Activated naive CD4-positive, alpha-beta T cell treated with anti-CD3 and anti-CD28 coated beads for 36 hours (primary cell): ENCODE data around the gene CAP1. TPM values are rescaled to one million over a fixed set of nuclear protein-coding genes. Genes with fewer than 3 reads are reported as not detected.
A peak's percentile ranks its signal among the peaks of the same experiment; 100 is the strongest.

Source experiments
- CTCF ChIA-PET: fragments of 350-600 bp; sonication (Branson Sonifier 250); formaldehyde crosslinking; loops from one replicate; lab custom pipeline; 2021; ENCODE audit warnings: antibody characterized with exemption; lab: Charles Lee
- DNase-seq: peaks from one replicate; pipeline ENCODE4 v3.0.0-alpha.2; 2020
- H3K27ac Mint-ChIP-seq: one replicate; pipeline ENCODE4 v1.8.0; 2021; ENCODE audit warnings: mild to moderate bottlenecking, mixed read lengths
- H3K27me3 Mint-ChIP-seq: one replicate; pipeline ENCODE4 v1.8.0; 2021; ENCODE audit warnings: low read depth, mixed read lengths
- H3K36me3 Mint-ChIP-seq: one replicate; pipeline ENCODE4 v1.8.0; 2021; ENCODE audit warnings: low read depth, mixed read lengths
- H3K4me1 Mint-ChIP-seq: one replicate; pipeline ENCODE4 v1.8.0; 2021; ENCODE audit warnings: low read depth, mixed read lengths
- H3K4me3 Mint-ChIP-seq: one replicate; pipeline ENCODE4 v1.8.0; 2021; ENCODE audit warnings: mild to moderate bottlenecking, moderate library complexity, mixed read lengths
- H3K9me3 Mint-ChIP-seq: one replicate; pipeline ENCODE4 v1.8.0; 2021; ENCODE audit warnings: mixed read lengths
- intact Hi-C: fragments of 100-400 bp; cut with micrococcal nuclease; formaldehyde crosslinking; loops from one replicate; pipeline ENCODE4 v1.15.1; 2023
- total RNA-seq, 2 experiments: library from RNA; stranded (reverse); gene quantifications; one replicate each; pipeline ENCODE4 v1.2.3, GENCODE V29; 2021

Gene CAP1
- total RNA-seq, 2 experiments from 2014 or later, result 522 to 525 TPM

DNA sequence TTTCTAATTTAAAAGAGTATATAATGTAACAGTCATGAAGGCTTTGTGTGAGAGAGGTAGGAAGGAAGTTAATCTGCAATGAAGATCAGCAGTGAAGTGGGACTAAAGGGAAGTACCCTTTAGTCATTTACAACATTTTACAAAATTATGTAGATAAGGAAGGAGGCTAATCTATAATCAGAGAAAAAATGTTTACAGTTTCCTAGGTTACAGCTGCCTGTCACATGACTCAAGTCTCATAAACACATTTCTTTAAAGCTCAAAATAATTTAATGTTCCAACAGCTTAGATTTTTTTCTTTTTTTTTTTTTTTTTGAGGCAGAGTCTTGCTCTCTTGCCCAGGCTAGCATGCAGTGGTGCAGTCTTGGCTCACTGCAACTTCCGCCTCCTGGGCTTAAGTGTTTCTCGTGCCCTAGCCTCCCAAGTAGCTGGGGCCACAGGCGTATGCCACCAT, 26.2 kb upstream of the CAP1 start:
- CTCF ChIA-PET, result interaction anchor here (0.6 to 2.1 kb wide), 3 partner anchors 40 to 138 kb away, joined by 3 to 6 read pairs (median 5); no protein-coding TSS in a partner anchor

GRCh38 chr1:40014812-40015594, 25.5 kb upstream of the CAP1 start:
- Mint-ChIP-seq H3K27ac (no peak overlapping the region), H3K36me3 (no peaks in the 10 kb centered on the region), H3K4me1 (peaks cover 10% of the 10 kb centered on the region), H3K9me3 (no peaks in the 10 kb centered on the region), H3K27me3 (no peaks in the 10 kb centered on the region), H3K4me3 (no peak overlapping the region)
- DNase-seq, result peak; percentile 13
- CTCF ChIA-PET, result interaction anchor here (0.7 to 2.1 kb wide), 2 partner anchors 41 to 43 kb away, joined by 3 to 6 read pairs; no protein-coding TSS in a partner anchor
- intact Hi-C loops, result no loop called here

More for the DNA sequence above, 26.2 kb upstream of the CAP1 start:
- Mint-ChIP-seq H3K4me3 (no peak overlapping the region), H3K9me3 (no peaks in the 10 kb centered on the region), H3K27ac (no peak overlapping the region), H3K36me3 (no peaks in the 10 kb centered on the region), H3K4me1 (peaks cover 10% of the 10 kb centered on the region), H3K27me3 (no peaks in the 10 kb centered on the region)
- intact Hi-C loops, result no loop called here
- no peak for DNase-seq

DNA sequence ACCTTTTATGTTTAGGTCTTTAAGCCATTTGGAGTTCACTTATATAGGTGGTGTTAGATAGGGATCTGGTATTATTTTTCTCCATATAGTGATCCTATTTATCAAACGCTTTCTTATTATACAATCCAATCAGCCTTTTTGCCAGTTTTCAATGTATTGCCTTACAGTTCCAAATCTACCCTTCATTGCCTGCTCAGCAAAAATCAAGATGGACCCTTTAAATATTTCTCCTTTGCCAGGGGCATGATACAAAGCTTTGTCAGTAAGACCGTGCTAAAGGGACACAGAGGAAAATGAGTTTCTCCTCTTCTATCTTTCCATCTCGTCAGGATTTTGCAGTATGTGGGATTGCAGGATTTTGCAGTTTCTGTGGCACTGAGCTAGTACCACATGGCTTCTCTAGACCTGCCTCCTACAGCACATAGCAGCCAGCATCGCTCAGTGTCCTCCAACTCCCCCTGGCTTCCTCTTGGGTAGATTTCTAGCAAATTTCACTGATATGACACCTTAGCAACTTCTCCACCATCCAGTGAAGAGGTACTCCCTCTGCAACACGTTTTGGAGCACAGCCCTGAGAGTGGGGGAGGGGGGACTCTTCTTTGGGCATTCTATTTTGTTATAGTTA, 22.5 kb upstream of the CAP1 start:
- H3K4me1 Mint-ChIP-seq, result peaks cover 10% of the 10 kb centered on the region
- no peak overlapping the region for H3K4me3 Mint-ChIP-seq
- DNase-seq, result no peak
- H3K27me3 Mint-ChIP-seq, result no peaks in the 10 kb centered on the region
- no peaks in the 10 kb centered on the region for H3K36me3 Mint-ChIP-seq
- no peaks in the 10 kb centered on the region for H3K9me3 Mint-ChIP-seq
- no peak overlapping the region for H3K27ac Mint-ChIP-seq
- CTCF ChIA-PET, result interaction anchor here (0.6 kb wide), 1 partner anchor 390 kb away, joined by 3 read pairs; no protein-coding TSS in a partner anchor
- intact Hi-C loops, result no loop called here

- Mint-ChIP-seq H3K36me3 (no peaks in the 10 kb centered on the region), H3K9me3 (peaks cover 2% of the 10 kb centered on the region), H3K27me3 (no peaks in the 10 kb centered on the region), H3K27ac (no peak overlapping the region), H3K4me3 (no peak overlapping the region), H3K4me1 (no peaks in the 10 kb centered on the region)
- no peak for DNase-seq
- intact Hi-C loops, result no loop called here
- CTCF ChIA-PET, result interaction anchor here (1.1 to 1.3 kb wide), 2 partner anchors 12 to 96 kb away, joined by 3 to 4 read pairs; no protein-coding TSS in a partner anchor
These were observed 20.0 kb upstream of the CAP1 start for GRCh38 chr1:40020447-40021085.

GRCh38 chr1:40023379-40023944, 17.1 kb upstream of the CAP1 start:
- Mint-ChIP-seq H3K36me3 (no peaks in the 10 kb centered on the region), H3K9me3 (peaks cover 2% of the 10 kb centered on the region), H3K27ac (no peak overlapping the region), H3K4me3 (no peak overlapping the region), H3K4me1 (no peaks in the 10 kb centered on the region), H3K27me3 (no peaks in the 10 kb centered on the region)
- CTCF ChIA-PET, result interaction anchor here (0.6 to 1.4 kb wide), 4 partner anchors 9 to 385 kb away, joined by 3 to 4 read pairs (median 4); no protein-coding TSS in a partner anchor
- intact Hi-C loops, result no loop called here
- no peak for DNase-seq

- Mint-ChIP-seq H3K36me3 (no peaks in the 10 kb centered on the region), H3K27me3 (no peaks in the 10 kb centered on the region), H3K9me3 (peaks cover 2% of the 10 kb centered on the region), H3K27ac (no peak overlapping the region), H3K4me3 (no peak overlapping the region), H3K4me1 (peaks cover 3% of the 10 kb centered on the region)
- CTCF ChIA-PET, result interaction anchor here (0.6 kb wide), 1 partner anchor 37 kb away, joined by 5 read pairs; no protein-coding TSS in a partner anchor
- intact Hi-C loops, result no loop called here
- no peak for DNase-seq
These were observed 15.9 kb upstream of the CAP1 start for GRCh38 chr1:40024671-40025070.

- intact Hi-C loops, result no loop called here
- H3K27me3 Mint-ChIP-seq, result no peaks in the 10 kb centered on the region
- peaks cover 10% of the 10 kb centered on the region for H3K4me1 Mint-ChIP-seq
- peaks cover 2% of the 10 kb centered on the region for H3K9me3 Mint-ChIP-seq
- H3K4me3 Mint-ChIP-seq, result no peak overlapping the region
- no peaks in the 10 kb centered on the region for H3K36me3 Mint-ChIP-seq
- CTCF ChIA-PET, result interaction anchor here (1.1 to 1.4 kb wide), 2 partner anchors 11 to 229 kb away, joined by 3 read pairs; no protein-coding TSS in a partner anchor
- no peak for DNase-seq
- no peak overlapping the region for H3K27ac Mint-ChIP-seq
These were observed 12.9 kb upstream of the CAP1 start for GRCh38 chr1:40027647-40028046.

DNA sequence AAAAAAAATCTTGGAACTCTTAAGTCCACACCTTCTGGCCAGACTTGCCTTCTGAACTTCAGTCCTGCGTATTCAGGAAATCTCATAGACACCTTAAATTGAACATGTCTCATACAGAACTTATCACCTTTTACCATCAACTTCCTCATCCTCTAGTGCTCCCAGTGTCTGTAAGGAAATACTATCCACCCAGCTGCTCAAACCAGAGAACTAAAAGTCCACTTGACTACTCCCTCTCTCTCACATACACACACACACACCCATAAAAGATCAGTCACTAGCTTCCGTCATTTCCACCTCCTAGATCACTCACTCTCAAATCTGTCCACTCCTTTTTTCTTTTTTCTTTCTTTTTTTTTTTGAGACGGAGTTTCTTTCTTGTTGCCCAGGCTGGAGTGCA, 10.9 kb upstream of the CAP1 start:
- Mint-ChIP-seq H3K4me3 (no peak overlapping the region), H3K27me3 (no peaks in the 10 kb centered on the region), H3K9me3 (no peaks in the 10 kb centered on the region), H3K27ac (no peak overlapping the region), H3K4me1 (peaks cover 18% of the 10 kb centered on the region), H3K36me3 (no peaks in the 10 kb centered on the region)
- intact Hi-C loops, result loop anchor here (5.0 kb wide), 1 partner anchor 72 kb away; the partner anchor contains the start of gene MFSD2A
- DNase-seq, result no peak
- CTCF ChIA-PET, result interaction anchor here (1.3 kb wide), 1 partner anchor 56 kb away, joined by 3 read pairs; no protein-coding TSS in a partner anchor

DNA sequence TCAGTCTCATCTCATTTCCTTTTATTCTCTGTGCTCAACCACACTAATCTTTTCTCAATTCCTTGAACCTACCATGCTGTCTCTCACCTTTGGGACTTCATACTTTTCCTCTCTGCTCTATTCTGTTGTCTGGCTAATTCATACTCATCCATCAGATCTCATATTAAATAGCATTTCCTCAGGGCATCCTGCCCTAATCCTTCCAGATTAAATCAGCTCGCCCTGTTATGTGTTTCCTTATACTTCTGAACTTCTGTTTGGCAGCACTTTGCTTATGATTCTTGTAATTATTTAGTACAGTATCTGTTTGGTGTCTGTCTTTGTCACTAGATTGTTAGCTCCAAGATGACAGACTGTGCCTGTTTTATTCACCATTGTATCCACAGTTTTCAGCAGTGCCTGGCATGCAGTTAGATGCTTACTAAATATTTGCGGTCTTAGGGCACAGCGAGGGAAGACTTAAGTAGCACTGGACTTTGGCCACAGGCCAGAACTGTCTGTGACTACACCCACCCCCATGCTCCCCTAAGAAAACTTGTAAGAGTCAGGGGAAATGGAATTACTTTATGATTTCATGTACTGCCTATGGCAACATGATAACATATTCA, 9.9 kb upstream of the CAP1 start:
- CTCF ChIA-PET, result interaction anchor here (0.8 to 1.9 kb wide), 2 partner anchors 9 to 105 kb away, joined by 4 to 6 read pairs; no protein-coding TSS in a partner anchor

DNA sequence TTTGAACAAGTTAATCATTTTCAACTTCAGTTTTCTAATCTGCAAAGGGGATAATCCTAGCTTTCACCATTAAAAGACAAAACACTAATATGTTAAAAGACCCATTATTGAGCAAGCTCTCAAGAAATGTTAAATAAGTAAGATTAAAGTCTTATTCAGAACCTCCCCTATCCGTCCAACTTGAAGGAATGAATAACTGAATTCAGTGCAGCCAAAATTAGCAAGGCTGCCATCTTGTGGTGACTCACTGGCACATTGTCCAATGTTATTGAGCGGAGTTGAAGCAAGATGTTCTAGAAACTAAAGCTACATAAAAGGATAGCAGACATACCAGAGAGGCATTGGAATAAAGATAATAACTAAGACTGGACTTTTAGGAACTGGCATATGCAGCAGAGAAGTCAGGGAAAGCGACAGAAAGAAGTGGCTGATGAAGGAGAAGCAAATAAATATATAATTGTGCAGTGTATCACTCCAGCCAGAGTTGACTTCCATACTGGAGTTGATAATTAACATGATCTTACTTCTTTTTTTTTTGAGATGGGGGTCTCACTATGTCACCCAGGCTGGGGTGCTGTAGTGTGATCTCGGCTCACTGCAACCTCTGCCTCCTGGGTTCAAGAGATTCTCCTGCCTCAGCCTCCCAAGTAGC, 8.2 kb upstream of the CAP1 start:
- intact Hi-C loops, result loop anchor here (1.0 to 5.0 kb wide), 4 partner anchors 59 to 216 kb away; partner anchors contain the start of gene MFSD2A
- H3K4me1 Mint-ChIP-seq, result peaks cover 36% of the 10 kb centered on the region
- DNase-seq, result peak; percentile 76
- H3K4me3 Mint-ChIP-seq, result no peak overlapping the region
- no peak overlapping the region for H3K27ac Mint-ChIP-seq
- no peaks in the 10 kb centered on the region for H3K9me3 Mint-ChIP-seq
- CTCF ChIA-PET, result interaction anchor here (0.6 to 4.9 kb wide), 21 partner anchors 9 to 375 kb away, joined by 3 to 42 read pairs (median 3); partner anchors contain the start of gene MYCL
- no peaks in the 10 kb centered on the region for H3K27me3 Mint-ChIP-seq
- H3K36me3 Mint-ChIP-seq, result no peaks in the 10 kb centered on the region

More for the DNA sequence above, 9.9 kb upstream of the CAP1 start:
- DNase-seq, result no peak
- H3K9me3 Mint-ChIP-seq, result no peaks in the 10 kb centered on the region
- H3K27me3 Mint-ChIP-seq, result no peaks in the 10 kb centered on the region
- H3K4me1 Mint-ChIP-seq, result peaks cover 25% of the 10 kb centered on the region
- intact Hi-C loops, result loop anchor here (5.0 kb wide), 1 partner anchor 73 kb away; the partner anchor contains the start of gene MFSD2A
- H3K27ac Mint-ChIP-seq, result no peak overlapping the region
- H3K36me3 Mint-ChIP-seq, result no peaks in the 10 kb centered on the region
- no peak overlapping the region for H3K4me3 Mint-ChIP-seq

DNA sequence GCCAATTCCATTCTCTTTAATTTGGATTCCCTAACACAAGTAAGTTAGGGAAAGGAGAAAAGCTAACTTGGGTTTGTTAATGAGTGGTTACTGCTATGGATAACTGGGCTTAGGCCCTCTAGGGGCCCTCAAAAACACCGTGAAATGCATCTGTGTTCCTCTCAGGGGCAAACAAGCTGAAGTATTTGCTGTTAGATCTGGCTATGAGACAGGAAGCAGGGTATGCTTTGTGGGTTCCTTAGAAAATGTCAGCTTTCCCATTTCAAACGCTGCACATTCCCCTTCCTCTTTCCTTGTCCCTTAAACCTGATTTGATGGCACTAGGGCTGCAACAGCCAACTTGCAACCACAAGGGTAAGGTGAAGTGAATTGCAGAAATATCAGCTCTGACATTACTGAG, 5.7 kb upstream of the CAP1 start:
- peaks cover under 1% of the 10 kb centered on the region for H3K36me3 Mint-ChIP-seq
- no peaks in the 10 kb centered on the region for H3K27me3 Mint-ChIP-seq
- H3K27ac Mint-ChIP-seq, result peak overlapping the region; percentile 81
- CTCF ChIA-PET, result interaction anchor here (0.6 to 4.9 kb wide), 7 partner anchors 11 to 417 kb away, joined by 3 to 42 read pairs (median 3); partner anchors contain the start of gene PPIE
- peak; percentile 22 for DNase-seq
- H3K4me1 Mint-ChIP-seq, result peaks cover 44% of the 10 kb centered on the region
- intact Hi-C loops, result loop anchor here (5.0 kb wide), 1 partner anchor 78 kb away; the partner anchor contains the start of gene MFSD2A
- peak overlapping the region; percentile 33 for H3K4me3 Mint-ChIP-seq
- no peaks in the 10 kb centered on the region for H3K9me3 Mint-ChIP-seq
